DOHH2 (cell line): ENCODE measurements around the gene ERC2.

Experiments
- H3F3A ChIP-seq: fragments of 200-600 bp; sonication (generic), shearing (Covaris generic); 2 replicates; pipeline ENCODE4 v1.6.0; 2016; ENCODE audit warnings: antibody characterized with exemption, mild to moderate bottlenecking; ENCODE audit not compliant: control insufficient read depth, insufficient read depth
- H3K27ac ChIP-seq: fragments of 200-600 bp; sonication (generic); 2 replicates; pipeline ENCODE4 v1.5.1; 2014; ENCODE audit warnings: low read depth, mild to moderate bottlenecking, low read length, moderate library complexity
- H3K27me3 ChIP-seq: fragments of 200-600 bp; sonication (generic); 2 replicates; pipeline ENCODE4 v1.6.1; 2014; ENCODE audit warnings: mild to moderate bottlenecking, low read length, mixed read lengths; ENCODE audit not compliant: control insufficient read depth
- H3K36me3 ChIP-seq: fragments of 200-600 bp; sonication (generic); 2 replicates; pipeline ENCODE4 v1.6.1; 2014; ENCODE audit warnings: mild to moderate bottlenecking, low read length, moderate library complexity, mixed read lengths; ENCODE audit not compliant: control insufficient read depth
- H3K4me1 ChIP-seq: fragments of 200-600 bp; sonication (generic); 2 replicates; pipeline ENCODE4 v1.6.1; 2014; ENCODE audit warnings: mild to moderate bottlenecking, low read length, mixed read lengths; ENCODE audit not compliant: control insufficient read depth
- H3K4me2 ChIP-seq: fragments of 200-600 bp; sonication (generic); 2 replicates; pipeline ENCODE4 v1.6.0; 2014; ENCODE audit warnings: mild to moderate bottlenecking, low read length, moderate library complexity
- H3K4me3 ChIP-seq: fragments of 200-600 bp; sonication (generic); 2 replicates; pipeline ENCODE4 v1.5.1; 2014; ENCODE audit warnings: mild to moderate bottlenecking, low read length, mixed read lengths
- H3K79me2 ChIP-seq: fragments of 200-600 bp; sonication (generic); 2 replicates; pipeline ENCODE4 v1.6.1; 2014; ENCODE audit warnings: mild to moderate bottlenecking, low read length, mixed read lengths; ENCODE audit not compliant: control insufficient read depth
- H3K9me2 ChIP-seq: fragments of 200-600 bp; sonication (generic); replicated peaks from 2 replicates; pipeline ENCODE4 v1.6.1; 2014; ENCODE audit warnings: mild to moderate bottlenecking, low read length, mixed read lengths; ENCODE audit not compliant: control insufficient read depth
- H3K9me3 ChIP-seq: fragments of 200-600 bp; sonication (generic); 2 replicates; pipeline ENCODE4 v1.6.1; 2014; ENCODE audit warnings: antibody characterized with exemption, low read length, mixed read lengths; ENCODE audit not compliant: control insufficient read depth, insufficient read depth
- H4K20me1 ChIP-seq: fragments of 200-600 bp; sonication (generic); 2 replicates; pipeline ENCODE4 v1.6.0; 2014; ENCODE audit warnings: low read depth, mild to moderate bottlenecking, antibody characterized with exemption, low read length, moderate library complexity; ENCODE audit not compliant: control insufficient read depth, insufficient read depth
- EZH2phosphoT487 ChIP-seq: fragments of 200-600 bp; sonication (generic); IDR thresholded peaks from 2 replicates; pipeline ENCODE4 v1.6.1; 2017; ENCODE audit warnings: borderline replicate concordance, mild to moderate bottlenecking, antibody characterized with exemption, low read length, moderate library complexity, mixed read lengths
- TF ChIP-seq, protein P1 (sequence below): fragments of 200-600 bp; sonication (generic); IDR thresholded peaks from one replicate; pipeline ENCODE4 v1.5.1; 2014; ENCODE audit warnings: antibody characterized with exemption, mild to moderate bottlenecking, low read depth, low read length; ENCODE audit not compliant: poor library complexity, severe bottlenecking

Gene ERC2

GRCh38 chr3:56370991-56371775, 97.1 kb downstream of the ERC2 start:
- Histone ChIP-seq H3K9me2 (no peaks in the 10 kb centered on the region), H3K4me1 (no peaks in the 10 kb centered on the region), H3K4me2 (no peak overlapping the region), H3K79me2 (no peaks in the 10 kb centered on the region), H4K20me1 (no peaks in the 10 kb centered on the region; the same call in 1 of the 2 replicates), H3K27ac (no peak overlapping the region), H3K36me3 (no peaks in the 10 kb centered on the region), H3K9me3 (no peaks in the 10 kb centered on the region), H3F3A (no peaks in the 10 kb centered on the region), H3K27me3 (no peaks in the 10 kb centered on the region), H3K4me3 (no peak overlapping the region)
- TF ChIP-seq EZH2phosphoT487: no peak
- TF ChIP-seq, protein P1, sequence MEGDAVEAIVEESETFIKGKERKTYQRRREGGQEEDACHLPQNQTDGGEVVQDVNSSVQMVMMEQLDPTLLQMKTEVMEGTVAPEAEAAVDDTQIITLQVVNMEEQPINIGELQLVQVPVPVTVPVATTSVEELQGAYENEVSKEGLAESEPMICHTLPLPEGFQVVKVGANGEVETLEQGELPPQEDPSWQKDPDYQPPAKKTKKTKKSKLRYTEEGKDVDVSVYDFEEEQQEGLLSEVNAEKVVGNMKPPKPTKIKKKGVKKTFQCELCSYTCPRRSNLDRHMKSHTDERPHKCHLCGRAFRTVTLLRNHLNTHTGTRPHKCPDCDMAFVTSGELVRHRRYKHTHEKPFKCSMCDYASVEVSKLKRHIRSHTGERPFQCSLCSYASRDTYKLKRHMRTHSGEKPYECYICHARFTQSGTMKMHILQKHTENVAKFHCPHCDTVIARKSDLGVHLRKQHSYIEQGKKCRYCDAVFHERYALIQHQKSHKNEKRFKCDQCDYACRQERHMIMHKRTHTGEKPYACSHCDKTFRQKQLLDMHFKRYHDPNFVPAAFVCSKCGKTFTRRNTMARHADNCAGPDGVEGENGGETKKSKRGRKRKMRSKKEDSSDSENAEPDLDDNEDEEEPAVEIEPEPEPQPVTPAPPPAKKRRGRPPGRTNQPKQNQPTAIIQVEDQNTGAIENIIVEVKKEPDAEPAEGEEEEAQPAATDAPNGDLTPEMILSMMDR: no peak

GRCh38 chr3:56369914-56370313, 98.4 kb downstream of the ERC2 start:
- H3K9me2 ChIP-seq: no peaks in the 10 kb centered on the region
- H3K4me1 ChIP-seq: no peaks in the 10 kb centered on the region
- H3K36me3 ChIP-seq: no peaks in the 10 kb centered on the region
- no peaks in the 10 kb centered on the region for H3K27me3 ChIP-seq
- H3K4me3 ChIP-seq: no peak overlapping the region
- no peaks in the 10 kb centered on the region for H3F3A ChIP-seq
- H3K4me2 ChIP-seq: no peak overlapping the region
- no peaks in the 10 kb centered on the region; the same call in 1 of the 2 replicates for H4K20me1 ChIP-seq
- H3K9me3 ChIP-seq: no peaks in the 10 kb centered on the region
- no peaks in the 10 kb centered on the region for H3K79me2 ChIP-seq
- TF ChIP-seq, protein P1: no peak
- TF ChIP-seq EZH2phosphoT487: no peak
- H3K27ac ChIP-seq: no peak overlapping the region

GRCh38 chr3:56368846-56369245, 99.4 kb downstream of the ERC2 start:
- TF ChIP-seq, protein P1: no peak
- no peak for TF ChIP-seq EZH2phosphoT487
- no peaks in the 10 kb centered on the region for H3K27me3 ChIP-seq
- no peak overlapping the region for H3K4me2 ChIP-seq
- no peak overlapping the region for H3K4me3 ChIP-seq
- no peaks in the 10 kb centered on the region for H3K9me2 ChIP-seq
- H3K4me1 ChIP-seq: no peaks in the 10 kb centered on the region
- no peaks in the 10 kb centered on the region; the same call in 1 of the 2 replicates for H4K20me1 ChIP-seq
- H3K9me3 ChIP-seq: no peaks in the 10 kb centered on the region
- H3F3A ChIP-seq: no peaks in the 10 kb centered on the region
- H3K79me2 ChIP-seq: no peaks in the 10 kb centered on the region
- H3K36me3 ChIP-seq: no peaks in the 10 kb centered on the region
- no peak overlapping the region for H3K27ac ChIP-seq
